Spinal cord (tissue), 10 donors: Measurements from ENCODE around the gene CCIN. TPM values are rescaled to one million over a fixed set of nuclear protein-coding genes. Genes with fewer than 3 reads are reported as not detected.
"Not testable (repeated sequence)": the region's sequence is repeated elsewhere in the genome, so short reads cannot be mapped to it uniquely, and the experiment has no call there.

Source experiments
- DNase-seq, 6 donors: peaks; one replicate each; pipeline versions ENCODE4 v3.0.0 to v3.0.0-alpha.2; 2013 to 2015; ENCODE audit warnings: low spot score in 6 of 6, low read depth in 4 of 6
- H3K27ac ChIP-seq: one replicate; pipeline ENCODE4 v1.5.1; 2013; ENCODE audit warnings: low read depth, low read length, control low read depth
- H3K27me3 ChIP-seq: one replicate; pipeline ENCODE4 v1.6.1; 2013; ENCODE audit warnings: low read length; ENCODE audit not compliant: control insufficient read depth, insufficient read depth
- H3K36me3 ChIP-seq: one replicate; pipeline ENCODE4 v1.6.1; 2013; ENCODE audit warnings: low read length; ENCODE audit not compliant: control insufficient read depth, insufficient read depth
- H3K4me1 ChIP-seq: one replicate; pipeline ENCODE4 v1.6.1; 2013; ENCODE audit warnings: low read length; ENCODE audit not compliant: control insufficient read depth, insufficient read depth
- H3K4me3 ChIP-seq: one replicate; pipeline ENCODE4 v1.5.1; 2013; ENCODE audit warnings: low read depth, low read length, control low read depth
- H3K9me3 ChIP-seq: one replicate; pipeline ENCODE4 v1.6.1; 2013; ENCODE audit warnings: low read length; ENCODE audit not compliant: control insufficient read depth, insufficient read depth
- WGBS: methylation state at CpG from one replicate; pipeline ENCODE4 v1.1.5; 2013; ENCODE audit warnings: missing lambda C conversion rate; ENCODE audit not compliant: insufficient coverage; 5-methylcytosine and 5-hydroxymethylcytosine counted together
- polyA plus RNA-seq, 2 donors: library from polyadenylated mRNA; unstranded; fragments of 120-200 nt; gene quantifications; one replicate each; pipeline ENCODE4 v1.2.1, GENCODE V29; 2013; ENCODE audit not compliant: insufficient read length in 2 of 2
- total RNA-seq, 2 donors: library from RNA; depleted of rRNA in 1 of 2; stranded (reverse); fragments of 120-200 nt in 1 of 2; fragments of >200 nt in 1 of 2; gene quantifications; one replicate each; pipeline versions ENCODE4 v1.2.3 to v1.2.4, GENCODE V29; 2013 to 2014
- donor health status: healthy.

The CCIN gene
- total and polyA plus RNA-seq, 4 donors = 0.35 to 0.50 (median 0.40) TPM

- Histone ChIP-seq H3K36me3 (no peaks in the 10 kb centered on the region), H3K4me1 (no peaks in the 10 kb centered on the region), H3K27ac (no peak overlapping the region), H3K9me3 (no peaks in the 10 kb centered on the region), H3K4me3 (no peak overlapping the region), H3K27me3 (no peaks in the 10 kb centered on the region)
- WGBS = 100% methylated on average over 2 of the region's 4 CpGs
- DNase-seq = no peak
Measured at GRCh38 chr9:36177571-36177970, 8.4 kb downstream of the CCIN start.

GRCh38 chr9:36180243-36180642, 11.1 kb downstream of the CCIN start:
- not testable (repeated sequence) for H3K36me3 ChIP-seq, H3K27me3 ChIP-seq, H3K4me3 ChIP-seq, H3K4me1 ChIP-seq, DNase-seq, H3K27ac ChIP-seq, H3K9me3 ChIP-seq
- WGBS = 100% methylated on average over 2 of the region's 6 CpGs

GRCh38 chr9:36187414-36187813, 18.2 kb downstream of the CCIN start:
- Histone ChIP-seq H3K4me3 (no peak overlapping the region), H3K27me3 (no peaks in the 10 kb centered on the region), H3K27ac (no peak overlapping the region), H3K4me1 (peaks cover 7% of the 10 kb centered on the region), H3K9me3 (no peaks in the 10 kb centered on the region), H3K36me3 (no peaks in the 10 kb centered on the region)
- DNase-seq = no peak

- peaks cover 7% of the 10 kb centered on the region for H3K4me1 ChIP-seq
- DNase-seq = no peak
- no peaks in the 10 kb centered on the region for H3K27me3 ChIP-seq
- no peaks in the 10 kb centered on the region for H3K36me3 ChIP-seq
- H3K27ac ChIP-seq = no peak overlapping the region
- 90% methylated on average over 5 of the region's 5 CpGs for WGBS
- no peak overlapping the region for H3K4me3 ChIP-seq
- no peaks in the 10 kb centered on the region for H3K9me3 ChIP-seq
Measured at GRCh38 chr9:36188212-36188611, 19.0 kb downstream of the CCIN start.

- H3K36me3 ChIP-seq = no peaks in the 10 kb centered on the region
- H3K27ac ChIP-seq = peak overlapping the region; percentile 95
- no peaks in the 10 kb centered on the region for H3K9me3 ChIP-seq
- 17% methylated on average over 4 of the region's 9 CpGs for WGBS
- DNase-seq = no peak
- H3K27me3 ChIP-seq = no peaks in the 10 kb centered on the region
- peak overlapping the region; percentile 91 for H3K4me3 ChIP-seq
- peaks cover 7% of the 10 kb centered on the region for H3K4me1 ChIP-seq
Measured at GRCh38 chr9:36189976-36190375, 20.8 kb downstream of the CCIN start.

- WGBS = 0% methylated on average over 65 of the region's 68 CpGs
- DNase-seq = peak; percentile 92 to 99 (median 97)
- peak within 1 kb of the TSS; percentile 91 for H3K4me3 ChIP-seq
- peaks cover 7% of the 10 kb centered on the region for H3K4me1 ChIP-seq
- peak within 1 kb of the TSS; percentile 95 for H3K27ac ChIP-seq
- H3K9me3 ChIP-seq = no peaks in the 10 kb centered on the region
- peaks cover 2% of the 10 kb centered on the region for H3K36me3 ChIP-seq
- H3K27me3 ChIP-seq = no peaks in the 10 kb centered on the region
Measured at GRCh38 chr9:36190388-36191289, 21.5 kb downstream of the CCIN start, which contains the start of gene CLTA. TSS of gene CLTA (plus strand) at chr9:36190921. CDS start at chr9:36191057, 136 bp downstream.

- peak overlapping the region; percentile 95 for H3K27ac ChIP-seq
- H3K27me3 ChIP-seq = no peaks in the 10 kb centered on the region
- peaks cover 7% of the 10 kb centered on the region for H3K36me3 ChIP-seq
- peak in 2 of 6 donors; percentile 7 to 26 for DNase-seq
- peak overlapping the region; percentile 91 for H3K4me3 ChIP-seq
- no peaks in the 10 kb centered on the region for H3K9me3 ChIP-seq
- peaks cover 7% of the 10 kb centered on the region for H3K4me1 ChIP-seq
- WGBS = 0% methylated on average over 18 of the region's 18 CpGs
Measured at GRCh38 chr9:36191290-36191645, 22.1 kb downstream of the CCIN start.

GRCh38 chr9:36191686-36192085, 22.5 kb downstream of the CCIN start:
- peaks cover 7% of the 10 kb centered on the region for H3K4me1 ChIP-seq
- H3K27ac ChIP-seq = peak overlapping the region; percentile 95
- H3K4me3 ChIP-seq = peak overlapping the region; percentile 91
- H3K27me3 ChIP-seq = no peaks in the 10 kb centered on the region
- H3K36me3 ChIP-seq = peaks cover 8% of the 10 kb centered on the region
- DNase-seq = no peak
- WGBS = 2% methylated on average over 7 of the region's 7 CpGs
- no peaks in the 10 kb centered on the region for H3K9me3 ChIP-seq

GRCh38 chr9:36192196-36192595, 23.0 kb downstream of the CCIN start:
- Histone ChIP-seq H3K4me1 (peaks cover 7% of the 10 kb centered on the region), H3K4me3 (peak overlapping the region; percentile 91), H3K9me3 (no peaks in the 10 kb centered on the region), H3K27ac (no peak overlapping the region), H3K36me3 (peaks cover 11% of the 10 kb centered on the region), H3K27me3 (no peaks in the 10 kb centered on the region)
- DNase-seq = no peak
- WGBS = no CpG with 5 or more reads among the region's 4 CpGs

GRCh38 chr9:36193023-36193422, 23.8 kb downstream of the CCIN start:
- Histone ChIP-seq H3K27ac (no peak overlapping the region), H3K4me3 (no peak overlapping the region), H3K4me1 (peaks cover 7% of the 10 kb centered on the region), H3K27me3 (no peaks in the 10 kb centered on the region), H3K9me3 (no peaks in the 10 kb centered on the region), H3K36me3 (peaks cover 12% of the 10 kb centered on the region)
- no peak for DNase-seq
- 88% methylated on average over 3 of the region's 3 CpGs for WGBS
